AML-193 (cell line): ENCODE results near the gene ETV1.
"Not testable (repeated sequence)": the region's sequence is repeated elsewhere in the genome, so short reads cannot be mapped to it uniquely, and the experiment has no call there.

ENCODE experiments used
- DNase-seq, 2 experiments: peaks; one replicate each; lab custom pipeline; 2025; lab: John Stamatoyannopoulos, UW

The ETV1 gene

GRCh38 chr7:13921062-13921461, 68.4 kb downstream of the ETV1 start:
- no peak for DNase-seq

DNA sequence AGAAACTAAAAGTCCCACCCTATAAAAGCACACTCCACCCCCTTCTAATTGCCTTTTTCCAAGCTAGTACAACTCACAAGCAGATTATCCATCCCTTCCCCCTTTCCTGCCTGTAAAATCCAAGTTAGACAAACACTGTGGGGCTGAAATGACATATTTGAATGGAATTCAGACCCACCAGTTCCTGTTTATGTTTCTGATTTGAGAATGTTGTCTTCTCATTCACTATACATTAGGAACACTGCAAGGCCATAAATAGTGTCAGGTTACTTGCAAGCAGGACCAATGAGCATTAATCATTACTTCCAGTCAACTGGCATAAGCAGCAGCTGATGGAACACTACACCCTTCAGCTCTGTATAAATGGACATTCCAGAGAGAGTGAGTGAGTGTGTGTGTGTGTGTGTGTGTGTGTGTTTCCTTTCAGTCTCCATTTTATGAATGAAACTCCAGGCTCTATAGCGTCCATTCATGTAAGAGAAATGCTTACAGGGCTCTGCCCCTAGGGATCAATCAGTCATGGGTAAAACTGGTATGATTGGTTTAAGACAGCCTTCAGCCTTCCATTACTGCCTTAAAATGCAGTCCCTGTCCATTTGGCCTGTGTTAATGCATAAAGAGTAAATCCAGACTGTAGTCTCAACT, 69.3 kb downstream of the ETV1 start:
- no peak for DNase-seq

DNA sequence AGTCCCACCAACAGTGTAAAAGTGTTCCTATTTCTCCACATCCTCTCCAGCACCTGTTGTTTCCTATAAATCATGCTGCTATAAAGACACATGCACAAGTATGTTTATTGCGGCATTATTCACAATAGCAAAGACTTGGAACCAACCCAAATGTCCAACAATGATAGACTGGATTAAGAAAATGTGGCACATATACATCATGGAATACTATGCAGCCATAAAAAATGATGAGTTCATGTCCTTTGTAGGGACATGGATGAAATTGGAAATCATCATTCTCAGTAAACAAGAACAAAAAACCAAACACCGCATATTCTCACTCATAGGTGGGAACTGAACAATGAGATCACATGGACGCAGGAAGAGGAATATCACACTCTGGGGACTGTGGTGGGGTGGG, 71.1 kb downstream of the ETV1 start:
- not testable (repeated sequence) for DNase-seq

GRCh38 chr7:13917103-13917502, 72.4 kb downstream of the ETV1 start:
- DNase-seq, result not testable (repeated sequence)

DNA sequence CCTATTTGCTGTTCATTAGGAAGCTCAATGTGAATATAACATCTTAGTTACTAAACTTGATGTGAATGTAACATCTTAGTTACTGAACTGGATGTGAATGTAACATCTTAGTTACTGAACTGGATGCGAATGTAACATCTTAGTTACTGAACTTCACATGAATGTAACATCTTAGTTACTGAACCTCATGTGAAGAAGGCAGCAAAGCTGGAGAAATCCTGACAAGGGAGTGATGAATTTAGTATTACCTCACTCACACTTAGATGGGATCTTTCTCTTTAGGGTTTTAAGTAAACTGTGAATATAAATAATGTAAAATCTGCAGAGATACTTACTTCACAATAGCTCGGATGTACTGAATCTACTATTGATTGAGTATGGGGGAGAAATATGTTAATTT, 73.6 kb downstream of the ETV1 start:
- no peak for DNase-seq

- DNase-seq, result no peak
Observed at GRCh38 chr7:13912715-13913278, 76.7 kb downstream of the ETV1 start.

DNA sequence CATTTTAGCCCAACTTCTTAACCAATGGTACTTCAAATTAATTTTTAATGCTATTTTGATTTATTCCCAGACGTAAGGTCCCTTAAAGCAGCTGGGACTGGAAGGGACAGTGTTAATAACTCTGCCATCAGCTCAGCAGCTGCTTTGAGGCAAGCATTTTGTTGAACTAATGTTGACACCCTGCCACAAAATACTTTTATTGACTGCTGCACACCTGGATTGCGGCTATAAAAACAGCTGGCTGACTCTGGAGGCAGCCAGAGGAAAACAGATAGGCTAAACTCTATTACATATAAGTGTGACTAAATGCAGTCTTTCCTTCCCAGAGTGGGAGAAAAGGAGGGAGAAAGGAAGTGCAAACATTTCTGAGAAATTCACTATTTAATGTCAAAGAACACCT, 77.6 kb downstream of the ETV1 start:
- DNase-seq, result no peak

DNA sequence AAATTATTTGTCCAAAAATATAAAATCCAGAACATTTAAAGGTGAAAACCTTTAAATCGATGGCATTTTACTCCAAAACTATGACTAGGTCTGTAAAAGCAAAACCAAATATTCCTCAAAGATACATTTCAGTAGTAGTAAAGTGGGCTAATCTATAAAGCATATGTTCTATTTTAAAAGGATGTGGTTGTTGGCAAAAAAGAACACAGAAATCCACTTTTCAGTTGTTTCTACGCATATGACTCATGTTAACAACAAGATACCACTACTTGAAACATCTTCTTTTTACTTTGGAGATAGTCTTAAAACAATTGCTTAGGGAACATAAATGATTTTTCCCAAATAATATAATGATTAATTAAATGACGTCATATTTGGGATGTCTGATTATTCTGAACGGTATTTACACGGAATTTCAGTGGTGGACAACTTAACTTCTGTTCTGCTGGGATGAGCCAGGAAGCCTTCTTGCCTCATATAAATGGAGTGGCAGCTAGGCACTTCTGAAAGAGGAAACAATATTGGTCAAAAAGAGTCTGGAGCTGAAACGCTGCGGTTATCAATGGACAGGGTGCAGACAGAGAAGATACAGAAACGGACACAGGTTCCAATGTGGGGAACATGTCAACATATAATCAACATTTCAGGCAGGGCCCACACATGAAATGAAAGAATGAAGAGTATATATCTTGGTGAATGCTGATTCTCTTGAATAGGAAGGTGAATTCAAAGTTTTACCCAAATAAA, 78.5 kb downstream of the ETV1 start:
- no peak for DNase-seq

DNA sequence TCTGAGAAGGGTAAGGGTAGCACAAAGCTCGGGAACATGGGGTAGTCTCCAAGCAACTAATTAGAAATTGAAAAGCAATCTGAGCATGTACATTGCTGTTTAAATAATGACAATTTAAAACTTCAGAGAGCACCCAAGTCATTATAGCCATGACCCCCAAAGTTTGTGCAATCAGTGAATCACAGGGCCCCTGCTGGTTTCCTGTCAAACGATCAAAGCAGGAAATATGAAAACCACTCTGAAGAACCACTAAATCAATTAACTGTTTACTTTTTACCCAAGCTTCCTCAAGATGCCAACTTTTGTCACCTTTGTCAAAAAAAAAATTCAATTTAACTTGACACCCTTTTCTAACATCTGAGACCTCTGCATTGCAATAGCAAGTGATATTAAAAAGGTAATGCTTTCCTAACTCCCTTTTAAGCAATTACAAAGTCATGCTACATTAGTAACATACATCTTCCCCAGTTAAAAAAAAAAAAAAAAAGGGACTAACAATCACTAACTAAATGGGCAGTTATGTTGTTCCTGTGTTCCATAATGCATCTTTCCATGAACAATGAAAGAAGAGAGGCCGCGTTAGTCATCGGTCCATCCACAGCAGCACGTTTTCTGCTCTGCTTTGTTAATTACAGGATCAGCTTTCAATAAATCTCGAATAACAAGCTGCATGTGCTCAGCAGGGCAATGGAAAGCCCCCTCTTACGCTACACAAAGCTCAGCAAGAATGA, 80.6 kb downstream of the ETV1 start:
- DNase-seq, result no peak

DNA sequence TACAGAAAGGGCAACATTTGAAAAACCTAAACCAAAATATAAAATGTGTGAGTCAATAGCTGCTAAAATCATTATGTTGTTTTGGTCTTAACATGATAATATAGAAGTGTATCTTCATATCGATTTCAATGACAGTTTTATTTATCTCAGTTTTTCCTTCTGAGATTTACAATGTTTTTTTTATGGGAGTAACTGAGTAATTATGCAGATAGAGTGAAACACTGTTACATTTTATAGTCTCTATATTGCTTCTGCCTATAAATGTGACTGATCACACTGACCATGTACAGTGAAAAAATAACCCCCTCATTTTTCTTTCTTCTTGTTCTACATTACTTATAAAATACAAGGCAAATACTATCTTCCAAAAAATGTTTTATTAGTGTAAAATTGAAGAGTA, 81.6 kb downstream of the ETV1 start:
- no peak for DNase-seq

DNA sequence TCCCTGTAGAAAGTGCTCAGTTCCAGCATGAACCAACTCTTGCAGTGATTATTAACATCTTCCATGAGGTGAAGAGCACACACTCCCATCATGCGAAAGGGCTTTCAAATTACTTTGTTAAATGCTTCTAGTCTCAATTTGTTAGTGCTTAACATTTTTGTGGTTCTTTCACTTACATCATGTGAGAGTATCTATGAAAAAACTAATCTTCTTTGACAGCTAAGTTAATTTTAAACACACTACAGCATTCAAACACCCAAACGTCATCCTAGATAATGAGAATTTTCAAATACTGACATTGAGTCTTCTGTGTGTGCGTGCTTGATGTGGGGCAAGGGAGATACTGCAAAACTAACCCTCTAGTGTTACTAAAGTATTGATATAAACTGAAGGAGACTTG, 84.8 kb downstream of the ETV1 start:
- no peak for DNase-seq

DNA sequence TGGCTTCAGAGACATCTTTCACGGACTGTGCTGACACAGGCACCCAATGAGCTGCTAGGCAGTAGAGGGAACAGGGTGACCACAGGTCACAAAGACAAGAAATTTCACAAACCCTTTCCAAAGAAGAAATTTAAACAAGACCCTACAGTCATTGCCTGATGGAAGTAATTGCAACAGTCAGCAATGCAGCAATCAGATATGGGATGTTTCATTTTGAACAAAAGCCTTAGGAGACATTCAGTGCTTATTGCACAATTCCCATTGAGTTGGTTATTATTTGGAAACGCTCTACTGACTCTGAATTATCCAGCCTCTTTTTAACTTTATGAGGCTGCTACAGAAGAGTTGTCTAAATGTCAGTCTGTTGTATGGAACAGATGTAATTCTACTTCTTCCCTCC, 85.5 kb downstream of the ETV1 start:
- no peak for DNase-seq

DNA sequence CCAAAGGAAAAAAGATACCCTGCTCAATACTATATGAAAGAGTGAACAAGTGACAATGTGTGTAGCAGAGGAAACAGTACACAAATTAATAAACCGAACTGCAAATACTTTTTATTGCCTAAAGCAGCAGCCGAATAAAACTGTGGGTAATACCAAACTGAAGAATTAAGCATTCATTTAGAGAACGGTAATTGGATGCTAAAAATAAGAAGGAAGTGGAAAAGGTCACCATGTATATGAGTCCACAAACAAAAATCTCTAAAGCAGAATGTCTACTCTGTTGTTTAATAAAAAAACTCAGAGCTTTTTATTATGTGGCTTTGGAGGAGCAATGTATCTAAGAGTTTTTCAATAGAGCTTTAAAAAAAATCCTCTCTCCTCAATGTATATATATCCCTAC, 87.9 kb downstream of the ETV1 start:
- no peak for DNase-seq

DNA sequence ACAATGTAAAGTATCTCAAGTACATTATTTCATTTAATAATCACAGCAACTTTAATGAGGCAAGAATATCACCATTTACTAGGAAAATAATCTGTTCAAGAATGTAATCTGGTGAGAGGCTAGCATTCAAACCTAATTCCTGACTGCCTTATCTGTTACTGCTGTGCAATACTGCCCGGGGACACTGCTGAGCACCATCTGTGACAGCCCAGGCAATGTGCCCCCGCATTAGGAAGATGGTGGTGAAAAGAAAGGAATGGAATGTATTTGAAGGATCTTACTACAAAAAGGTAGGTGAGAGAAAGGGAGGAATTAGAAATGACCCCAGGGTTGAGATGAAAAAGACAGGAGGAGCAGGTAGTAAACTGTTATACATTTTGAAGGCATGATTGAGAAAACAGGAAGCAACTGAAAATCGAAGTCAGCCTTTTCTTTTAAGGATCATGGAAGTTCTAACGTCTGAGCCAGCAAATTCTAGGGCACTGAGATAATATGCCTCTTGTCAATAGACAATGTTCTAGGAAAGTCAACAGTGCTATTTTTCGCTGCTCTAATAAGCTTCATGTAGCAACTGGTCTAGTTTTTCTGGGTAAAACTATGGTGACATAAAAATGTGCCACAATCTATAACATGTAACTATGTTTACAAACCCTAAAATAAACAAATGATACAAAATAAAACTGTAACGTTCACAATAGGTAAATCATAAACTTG, 90.4 kb downstream of the ETV1 start:
- no peak for DNase-seq

GRCh38 chr7:13897819-13898218, 91.6 kb downstream of the ETV1 start:
- peak; percentile 11 to 17 for DNase-seq

- DNase-seq, result no peak
Observed at GRCh38 chr7:13894954-13895353, 94.5 kb downstream of the ETV1 start.

GRCh38 chr7:13894377-13894776, 95.1 kb downstream of the ETV1 start:
- no peak for DNase-seq

DNA sequence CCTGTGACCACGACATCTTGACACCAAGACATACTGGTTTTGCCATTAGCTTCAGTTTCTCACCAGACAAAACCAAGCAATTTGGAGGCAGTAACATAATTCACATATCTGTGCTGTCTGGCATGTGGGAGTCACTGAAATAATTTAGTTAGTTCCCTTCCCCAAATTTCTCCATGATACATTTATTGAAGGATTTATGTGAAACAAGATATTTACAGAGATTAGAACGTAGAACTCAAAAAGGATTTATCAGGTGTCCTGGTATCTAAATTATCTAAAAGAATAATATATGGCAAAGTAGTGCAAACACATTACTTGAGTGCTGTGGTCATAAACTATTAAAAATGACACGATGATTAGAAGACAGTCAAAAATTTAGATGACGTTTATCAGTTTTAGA, 98.7 kb downstream of the ETV1 start:
- no peak for DNase-seq

DNA sequence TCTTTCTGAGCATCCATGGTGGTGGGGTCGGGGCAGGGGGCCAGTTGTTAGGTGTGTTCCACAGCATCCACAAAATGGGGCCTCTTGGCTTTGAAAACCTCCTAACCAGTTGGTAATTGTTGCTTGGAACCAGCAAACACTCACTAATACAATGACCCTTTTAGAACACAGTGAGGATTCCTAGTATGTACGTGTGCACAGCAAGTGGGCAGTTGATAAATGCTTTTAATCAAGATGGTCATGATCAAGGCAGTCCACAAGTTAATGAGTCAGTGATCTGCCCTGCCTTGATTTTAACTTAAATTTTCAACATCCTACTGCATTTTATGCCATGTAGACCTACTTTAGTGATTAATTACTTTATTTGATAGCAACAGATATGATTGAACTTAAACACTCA, 103.1 kb downstream of the ETV1 start:
- no peak for DNase-seq

DNA sequence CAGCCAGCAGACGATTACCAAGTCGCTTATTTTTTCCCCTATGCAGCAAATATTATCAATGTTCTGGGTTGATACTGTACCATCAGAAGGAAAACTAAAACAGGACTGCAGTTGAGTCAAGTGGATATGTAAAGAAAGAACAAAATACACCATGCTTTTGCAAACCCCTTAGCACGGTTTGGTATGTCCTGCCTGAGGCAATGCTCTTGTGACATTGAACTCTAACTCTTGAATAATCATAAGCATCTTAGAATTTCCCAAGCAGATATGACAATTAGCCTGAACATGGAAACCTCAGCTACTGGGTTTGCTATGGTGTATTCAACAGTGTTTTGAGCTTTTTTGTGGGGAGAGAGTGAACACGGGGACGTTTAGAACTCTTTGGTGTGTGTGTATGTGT, 107.4 kb downstream of the ETV1 start:
- DNase-seq, result no peak

- no peak for DNase-seq
Observed at GRCh38 chr7:13880789-13881188, 108.7 kb downstream of the ETV1 start.

- no peak for DNase-seq
Observed at GRCh38 chr7:13879994-13880686, 109.3 kb downstream of the ETV1 start.
